HepG2 (cell line): Measurements from ENCODE around the gene JADE2. TPM values are rescaled to one million over a fixed set of nuclear protein-coding genes. Genes with fewer than 3 reads are reported as not detected.

Experiments used
- ATF3 ChIP-seq: sonication (generic); formaldehyde crosslinking; IDR thresholded peaks from 2 replicates; pipeline ENCODE4 v1.4.0; 2020; ENCODE audit warnings: missing genetic modification reagents
- BCLAF1 ChIP-seq: fragments of 450-650 bp; IDR thresholded peaks from 2 replicates; pipeline ENCODE4 v1.6.1; 2017; ENCODE audit warnings: mild to moderate bottlenecking
- FIP1L1 ChIP-seq: fragments of 200-400 bp; formaldehyde crosslinking; IDR thresholded peaks from 2 replicates; pipeline ENCODE4 v1.6.1; 2018; ENCODE audit warnings: low read depth, mild to moderate bottlenecking, low read length, moderate library complexity, borderline replicate concordance; ENCODE audit not compliant: insufficient read depth
- FOSL1 ChIP-seq: sonication (generic); formaldehyde crosslinking; IDR thresholded peaks from 2 replicates; pipeline ENCODE4 v1.9.0; 2021; ENCODE audit warnings: missing genetic modification reagents, borderline replicate concordance
- GRHL1 ChIP-seq: sonication (generic); formaldehyde crosslinking; conservative IDR thresholded peaks from 2 replicates; pipeline ENCODE4 v1.8.0; 2022; ENCODE audit warnings: missing genetic modification reagents
- HCFC1 ChIP-seq: fragments of 150-350 bp; IDR thresholded peaks from 2 replicates; pipeline ENCODE4 v1.6.1; 2014; ENCODE audit warnings: low read depth, low read length
- JARID2 ChIP-seq: sonication (generic); formaldehyde crosslinking; IDR thresholded peaks from 2 replicates; pipeline ENCODE4 v1.8.1; 2023; ENCODE audit warnings: missing genetic modification reagents, inconsistent platforms; ENCODE audit not compliant: insufficient replicate concordance
- KLF15 ChIP-seq: sonication (generic); formaldehyde crosslinking; IDR thresholded peaks from 2 replicates; pipeline ENCODE4 v1.8.1; 2023; ENCODE audit warnings: borderline replicate concordance, mild to moderate bottlenecking, inconsistent platforms, missing genetic modification reagents, mixed read lengths
- KLF16 ChIP-seq, 2 experiments: sonication (generic) in 1 of 2; formaldehyde crosslinking in 1 of 2; IDR thresholded peaks; 2 replicates each; pipeline versions ENCODE4 v1.6.1 to v1.8.0; 2016 to 2023; ENCODE audit warnings: missing genetic modification reagents in 2 of 2, missing compliant biosample characterization in 1 of 2
- MNT ChIP-seq: fragments of 450-650 bp; IDR thresholded peaks from 2 replicates; pipeline ENCODE4 v1.6.1; 2016
- PAWR ChIP-seq: sonication (generic); formaldehyde crosslinking; IDR thresholded peaks from 2 replicates; pipeline ENCODE4 v1.4.0; 2020; ENCODE audit warnings: missing genetic modification reagents, mild to moderate bottlenecking, borderline replicate concordance
- SMAD9 ChIP-seq: sonication (generic); formaldehyde crosslinking; IDR thresholded peaks from 2 replicates; pipeline ENCODE4 v1.5.1; 2020; ENCODE audit warnings: mild to moderate bottlenecking, missing genetic modification reagents
- TIGD3 ChIP-seq: sonication (generic); formaldehyde crosslinking; IDR thresholded peaks from 2 replicates; pipeline ENCODE4 v1.5.1; 2020; ENCODE audit warnings: mild to moderate bottlenecking, missing genetic modification reagents, borderline replicate concordance
- ZNF12 ChIP-seq: sonication (generic); formaldehyde crosslinking; IDR thresholded peaks from 2 replicates; pipeline ENCODE4 v1.5.0; 2020; ENCODE audit warnings: missing genetic modification reagents
- ZNF513 ChIP-seq: sonication (generic); formaldehyde crosslinking; conservative IDR thresholded peaks from 2 replicates; pipeline ENCODE4 v1.5.0; 2020; ENCODE audit warnings: missing genetic modification reagents
- ZNF597 ChIP-seq: sonication (generic); formaldehyde crosslinking; IDR thresholded peaks from 2 replicates; pipeline ENCODE4 v1.5.0; 2020; ENCODE audit warnings: missing genetic modification reagents
- polyA plus RNA-seq, 8 experiments: library from polyadenylated mRNA; depleted of rRNA in 3 of 8; stranded (reverse) in 7 of 8; unstranded in 1 of 8; fragments of >200 nt; fragmentation: Illumina TruSeq in 4 of 8; extraction: Trizol in 4 of 8; gene quantifications; 2 replicates each; pipeline versions ENCODE4 v1.2.1 to v1.2.3, GENCODE V29; 2011 to 2016; ENCODE audit warnings: low read depth in 4 of 8, missing spikeins in 1 of 8, mixed read lengths in 1 of 8; ENCODE audit not compliant: insufficient read depth in 1 of 8
- total RNA-seq, 5 experiments: library from RNA; depleted of rRNA; stranded (reverse); fragments of >200 nt; fragmentation: Illumina TruSeq; extraction: Trizol; gene quantifications; 2 replicates each; pipeline ENCODE4 v1.2.3, GENCODE V29; 2016; ENCODE audit warnings: low read depth in 1 of 5

The JADE2 gene
- total and polyA plus RNA-seq, 2 of the 13 experiments (the other 11 are each of a cell fraction or from before 2014, with no cell fraction given): 7.5 to 15.1 TPM

GRCh38 chr5:134506054-134507039 lies 19.1 kb upstream of the JADE2 start (continued):
- TF ChIP-seq GRHL1 (CRISPR knock-in tag): no peak
- peak; percentile 20; the same call in 1 of the 2 replicates for TF ChIP-seq ATF3
- no peak for TF ChIP-seq ZNF597 (CRISPR knock-in tag)
- peak in 1 of 2 experiments; percentile 93; a peak in 2 of 4 replicates for TF ChIP-seq KLF16 (CRISPR knock-in tag; IDR thresholded peaks at IDR 0.05)
- no peak for TF ChIP-seq TIGD3 (CRISPR knock-in tag)
- TF ChIP-seq FOSL1 (CRISPR knock-in tag): no peak
- TF ChIP-seq KLF15 (CRISPR knock-in tag): no peak
- TF ChIP-seq MNT: peak; percentile 39; the same call in 1 of the 2 replicates
- TF ChIP-seq HCFC1: no peak
- TF ChIP-seq SMAD9 (CRISPR knock-in tag): no peak
- TF ChIP-seq PAWR (CRISPR knock-in tag): no peak
- TF ChIP-seq JARID2 (CRISPR knock-in tag): no peak
- TF ChIP-seq BCLAF1: no peak
- no peak; the same call in 1 of the 2 replicates for TF ChIP-seq ZNF12
- no peak for TF ChIP-seq ZNF513 (CRISPR knock-in tag)
- no peak for TF ChIP-seq FIP1L1
